Measurements from ENCODE around the gene DPY19L2. TPM values are rescaled to one million over a fixed set of nuclear protein-coding genes. Genes with fewer than 3 reads are reported as not detected.
"Not testable (repeated sequence)": the region's sequence is repeated elsewhere in the genome, so short reads cannot be mapped to it uniquely, and the experiment has no call there.

Gene DPY19L2
- total RNA-seq, 1 donor: 15.9 TPM

DNA sequence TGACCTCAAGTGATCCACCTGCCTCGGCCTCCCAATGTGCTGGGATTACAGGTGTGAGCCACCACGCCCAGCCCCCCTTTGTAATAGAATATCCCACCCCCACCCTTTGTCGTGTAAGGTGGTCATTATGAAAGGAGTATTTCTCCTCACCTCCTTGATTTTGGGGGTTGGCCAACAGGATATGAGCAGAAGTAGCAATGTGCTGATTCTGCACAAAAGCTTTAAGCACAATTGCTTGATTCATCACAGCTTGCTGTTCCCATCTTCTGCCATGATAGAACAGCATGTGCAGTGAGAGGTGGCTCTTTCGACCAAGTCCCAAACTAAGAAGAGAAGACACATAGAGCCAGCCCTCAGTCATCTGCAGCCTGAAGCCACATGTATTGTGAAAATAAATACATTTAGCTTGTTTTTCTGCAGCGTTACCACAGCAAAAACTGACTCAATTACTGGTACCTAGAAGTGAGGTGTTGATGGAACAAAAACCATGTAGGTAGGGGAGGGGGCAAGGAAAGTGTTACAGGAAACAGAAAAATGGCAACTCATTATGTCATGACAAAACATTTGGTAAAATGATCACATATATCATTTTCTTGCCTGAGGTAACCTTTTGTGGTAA, 122.9 kb downstream of the DPY19L2 start:
- not testable (repeated sequence) for DNase-seq (ENCODE audit: low read depth in 2 of 3, low spot score in 2 of 3)

DNA sequence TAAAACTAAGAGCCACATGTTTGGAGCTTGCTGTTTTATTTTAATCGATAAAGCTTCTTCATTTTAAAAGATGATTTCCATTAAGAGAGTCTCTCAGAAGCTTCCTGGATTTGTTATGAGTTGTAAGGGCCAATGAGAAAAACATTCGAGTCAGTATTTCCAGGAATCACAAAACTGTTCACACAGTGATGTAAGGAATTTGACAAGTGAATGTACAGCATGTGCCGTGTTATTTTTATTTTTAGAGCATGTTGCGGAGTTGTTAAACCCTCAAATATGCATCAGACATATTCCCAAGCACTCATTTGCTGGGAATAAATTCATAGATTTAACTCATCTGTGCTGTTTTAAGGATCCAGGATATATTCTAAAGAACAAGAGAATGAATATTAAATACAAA, 129.6 kb downstream of the DPY19L2 start:
- DNase-seq (ENCODE audit: low read depth in 2 of 3, low spot score in 2 of 3): not testable (repeated sequence)

- not testable (repeated sequence) for DNase-seq (ENCODE audit: low read depth in 2 of 3, low spot score in 2 of 3)
Observed at GRCh38 chr12:63537838-63538237, 130.5 kb downstream of the DPY19L2 start.

DNA sequence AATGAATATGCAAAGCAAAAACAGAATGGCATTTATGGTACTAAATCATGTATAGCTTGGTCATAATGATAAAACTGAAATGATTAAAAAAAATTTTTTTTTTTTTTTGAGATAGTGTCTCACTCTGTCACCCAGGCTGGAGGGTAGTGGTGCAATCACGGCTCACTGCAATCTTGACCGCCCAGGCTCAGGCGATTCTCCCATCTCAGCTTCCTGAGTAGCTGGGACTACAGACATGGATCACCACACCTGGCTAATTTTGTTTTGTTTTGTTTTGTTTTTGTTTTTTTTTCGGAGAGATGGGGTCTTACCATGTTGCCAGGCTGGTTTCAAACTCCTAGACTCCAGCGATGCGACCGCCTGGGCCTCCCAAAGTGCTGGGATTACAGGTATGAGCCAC, 138.7 kb downstream of the DPY19L2 start:
- not testable (repeated sequence) for DNase-seq (ENCODE audit: low read depth in 2 of 3, low spot score in 2 of 3)

GRCh38 chr12:63525831-63526230, 142.5 kb downstream of the DPY19L2 start:
- DNase-seq (ENCODE audit: low read depth in 2 of 3, low spot score in 2 of 3): no peak

DNA sequence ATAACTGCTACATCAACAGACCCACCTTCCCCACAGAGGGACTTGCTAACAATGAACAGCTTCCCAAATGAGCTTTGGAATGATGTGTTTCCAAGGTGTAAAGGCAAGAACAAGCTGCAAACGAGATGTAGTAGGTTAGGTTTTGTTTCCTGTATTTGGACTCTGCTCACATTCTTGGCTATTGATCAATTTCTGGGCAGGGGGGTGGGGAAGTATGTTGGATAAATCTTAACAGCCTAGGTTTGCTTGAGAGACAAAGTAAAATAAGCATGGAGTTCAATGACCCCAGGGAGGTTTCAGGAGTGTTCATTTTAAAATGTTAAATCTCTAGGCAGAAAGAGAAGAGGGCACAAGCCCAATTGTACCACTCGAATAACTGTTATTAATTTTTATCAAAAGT, 146.6 kb downstream of the DPY19L2 start:
- no peak for DNase-seq (ENCODE audit: low read depth in 2 of 3, low spot score in 2 of 3)

Other genes with a start within 250 kb of the DPY19L2 start
- 7.3 TPM for gene RXYLT1, start 111.4 kb upstream of the DPY19L2 start, total RNA-seq
- gene SRGAP1, start 176.2 kb upstream of the DPY19L2 start, total RNA-seq: 0.27 TPM